ENCODE measurements around the gene TMEM18.

GRCh38 chr2:692767-693166 lies 15.6 kb upstream of the TMEM18 start:
- no peak for TF ChIP-seq CTCF (IDR thresholded peaks at IDR 0.05 in 2 of 3, conservative IDR thresholded peaks at IDR 0.05 in 1 of 3; ENCODE audit: insufficient read depth in 2 of 3, low read depth in 1 of 3, low read length in 3 of 3)
- no peak for TF ChIP-seq EZH2 (IDR thresholded peaks at IDR 0.05; ENCODE audit: borderline replicate concordance, low read depth, low read length)
- TF ChIP-seq SP2 (IDR thresholded peaks at IDR 0.05; ENCODE audit: extremely low read depth, low read depth, low read length, poor library complexity, severe bottlenecking), result no peak
- TF ChIP-seq NR1H2 (CRISPR knock-in tag; IDR thresholded peaks at IDR 0.05), result no peak
- no peak for TF ChIP-seq ETV6 (IDR thresholded peaks at IDR 0.05; ENCODE audit: borderline replicate concordance in 1 of 2, low read depth in 2 of 2, low read length in 1 of 2)
- TF ChIP-seq ETV6 (CRISPR knock-in tag; IDR thresholded peaks at IDR 0.05; ENCODE audit: borderline replicate concordance), result no peak
- TF ChIP-seq MCM5 (IDR thresholded peaks at IDR 0.05; ENCODE audit: low read depth), result no peak
- TF ChIP-seq RAD51 (IDR thresholded peaks at IDR 0.05; ENCODE audit: borderline replicate concordance, low read depth), result no peak
- no peak for TF ChIP-seq E2F4 (CRISPR knock-in tag; IDR thresholded peaks at IDR 0.05; ENCODE audit: low read depth)
- TF ChIP-seq SIN3A (IDR thresholded peaks at IDR 0.05; ENCODE audit: borderline replicate concordance in 2 of 2, control insufficient read depth in 1 of 2, low read depth in 2 of 2, low read length in 2 of 2), result no peak
- TF ChIP-seq ZNF274 (IDR thresholded peaks at IDR 0.05; ENCODE audit: borderline replicate concordance, low read depth, low read length), result no peak

Data from K562 (cell line).